ENCODE measurements around the gene CRABP2. TPM values are rescaled to one million over a fixed set of nuclear protein-coding genes. Genes with fewer than 3 reads are reported as not detected.

CRABP2 gene
- total and polyA plus RNA-seq, 10 donors = 1.2 to 13.1 (median 3.7) TPM

DNA sequence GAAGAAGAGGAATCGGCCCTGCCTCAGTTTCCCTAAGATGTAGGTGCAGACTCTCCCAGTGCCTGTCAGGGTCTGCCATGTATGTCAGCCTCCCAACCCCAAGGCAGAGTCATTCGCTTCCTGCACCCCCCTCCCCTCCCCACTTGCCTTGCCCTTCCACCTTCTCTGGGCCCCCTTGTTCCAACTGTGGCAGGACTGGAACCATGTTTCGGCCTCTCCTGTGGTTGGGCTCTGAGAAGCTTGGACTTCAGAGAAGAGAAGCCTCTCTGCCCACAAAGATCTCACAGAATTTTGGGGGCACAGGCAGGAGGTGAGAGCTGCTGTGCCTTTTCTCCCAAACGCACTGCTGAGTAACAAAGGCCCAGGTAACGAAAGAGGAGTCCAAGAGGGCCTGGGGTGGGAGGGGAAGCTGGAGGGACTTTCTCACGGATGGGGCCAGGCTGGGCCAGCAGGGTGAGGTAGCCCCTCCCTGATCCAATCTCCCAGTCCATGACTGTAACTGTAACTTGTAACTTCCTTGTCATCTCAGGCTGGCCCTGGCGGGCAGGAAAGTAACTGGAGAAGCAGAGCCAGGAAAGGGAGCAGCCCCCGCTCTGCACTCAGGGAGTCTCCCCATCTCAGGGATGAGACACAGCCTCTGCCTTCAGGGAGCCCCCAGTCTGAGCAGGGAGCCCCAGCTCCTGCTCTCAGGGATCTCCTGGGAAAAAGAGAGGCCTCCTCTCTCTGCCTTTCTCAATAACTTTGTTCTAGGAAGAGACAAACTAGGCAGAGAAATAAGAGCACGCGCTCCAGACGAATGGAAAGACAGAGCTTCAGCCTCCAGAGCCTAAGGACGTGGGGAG is 11.3 kb downstream of the CRABP2 start:
- Histone ChIP-seq H3K27ac (no peak overlapping the region), H3K36me3 (no peaks in the 10 kb centered on the region), H3K27me3 (replicated peaks in 1 of 7) (peaks cover 0 to 88% (median 42%) of the 10 kb centered on the region in 7 donors), H3K4me3 (no peak overlapping the region), H3K9me3 (no peaks in the 10 kb centered on the region), H3K4me1 (peaks cover 5 to 49% (median 32%) of the 10 kb centered on the region in 6 donors)
- DNase-seq = no peak
- TF ChIP-seq POLR2AphosphoS5 (IDR thresholded peaks at IDR 0.05) = no peak
- no peak for TF ChIP-seq POLR2A (IDR thresholded peaks at IDR 0.05)
- TF ChIP-seq, protein P1, sequence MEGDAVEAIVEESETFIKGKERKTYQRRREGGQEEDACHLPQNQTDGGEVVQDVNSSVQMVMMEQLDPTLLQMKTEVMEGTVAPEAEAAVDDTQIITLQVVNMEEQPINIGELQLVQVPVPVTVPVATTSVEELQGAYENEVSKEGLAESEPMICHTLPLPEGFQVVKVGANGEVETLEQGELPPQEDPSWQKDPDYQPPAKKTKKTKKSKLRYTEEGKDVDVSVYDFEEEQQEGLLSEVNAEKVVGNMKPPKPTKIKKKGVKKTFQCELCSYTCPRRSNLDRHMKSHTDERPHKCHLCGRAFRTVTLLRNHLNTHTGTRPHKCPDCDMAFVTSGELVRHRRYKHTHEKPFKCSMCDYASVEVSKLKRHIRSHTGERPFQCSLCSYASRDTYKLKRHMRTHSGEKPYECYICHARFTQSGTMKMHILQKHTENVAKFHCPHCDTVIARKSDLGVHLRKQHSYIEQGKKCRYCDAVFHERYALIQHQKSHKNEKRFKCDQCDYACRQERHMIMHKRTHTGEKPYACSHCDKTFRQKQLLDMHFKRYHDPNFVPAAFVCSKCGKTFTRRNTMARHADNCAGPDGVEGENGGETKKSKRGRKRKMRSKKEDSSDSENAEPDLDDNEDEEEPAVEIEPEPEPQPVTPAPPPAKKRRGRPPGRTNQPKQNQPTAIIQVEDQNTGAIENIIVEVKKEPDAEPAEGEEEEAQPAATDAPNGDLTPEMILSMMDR (IDR thresholded peaks at IDR 0.05 in 8 of 11, conservative IDR thresholded peaks at IDR 0.05 in 3 of 11) = no peak
- intact Hi-C loops (cut with DNase I; ENCODE audit: low total_unique reads) = no loop called here
- 67 to 89% (median 80%) methylated on average over 12 of the region's 12 CpGs for WGBS, 5 donors

DNA sequence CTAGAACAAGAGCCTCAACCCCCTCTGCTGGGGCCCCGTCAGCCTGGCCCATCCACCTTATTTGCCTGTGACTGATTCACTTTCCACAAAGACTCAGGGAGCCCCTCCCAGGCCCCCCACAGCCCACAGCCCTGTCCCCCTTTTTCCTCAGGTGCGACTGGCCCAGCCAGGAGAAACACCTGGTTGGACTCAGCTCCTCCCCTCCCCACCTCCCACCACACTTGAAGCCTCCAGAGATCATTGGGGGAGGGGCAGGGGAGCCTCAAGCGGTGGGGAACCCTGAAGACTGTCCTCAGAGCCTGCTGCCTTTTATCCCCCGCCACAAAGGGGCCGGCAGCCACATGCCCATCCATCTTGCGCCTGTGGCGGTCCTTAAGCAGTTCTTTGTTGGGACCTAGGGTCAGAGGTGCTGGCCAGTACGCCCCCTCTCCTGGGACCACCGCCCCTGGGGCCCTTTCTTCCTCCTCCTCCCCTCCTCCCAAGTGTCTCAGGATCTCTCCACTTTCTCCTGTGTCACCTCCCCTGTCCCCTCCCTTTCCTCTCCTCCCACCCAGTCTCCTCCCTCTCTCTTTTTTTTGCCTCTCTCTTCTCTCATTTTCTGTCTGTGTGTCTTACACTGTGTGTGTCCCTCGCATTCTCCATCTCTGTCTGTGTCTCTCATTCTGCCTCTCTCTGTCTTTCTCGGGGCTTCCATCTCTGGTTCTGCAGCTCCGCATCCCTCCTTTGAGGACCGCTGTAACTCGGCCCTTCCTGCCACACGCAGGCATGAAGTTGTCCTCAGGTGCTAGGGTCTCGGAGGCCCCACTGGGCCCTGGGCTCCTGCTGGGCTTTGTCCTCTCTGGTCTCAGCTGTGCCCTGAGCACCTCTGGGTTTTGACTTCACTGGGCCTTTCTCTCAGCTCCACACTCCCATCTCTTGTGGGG is 12.2 kb downstream of the CRABP2 start:
- Histone ChIP-seq H3K4me3 (no peak overlapping the region), H3K36me3 (no peaks in the 10 kb centered on the region), H3K27ac (peak overlapping the region in 1 of 8 donors; percentile 45), H3K27me3 (replicated peaks in 1 of 7) (peaks cover 0 to 92% (median 42%) of the 10 kb centered on the region in 7 donors), H3K4me1 (peaks cover 5 to 51% (median 33%) of the 10 kb centered on the region in 6 donors), H3K9me3 (no peaks in the 10 kb centered on the region)
- intact Hi-C loops (cut with DNase I; ENCODE audit: low total_unique reads) = no loop called here
- WGBS, 5 donors = 35 to 46% (median 40%) methylated on average over 14 to 16 of the region's 16 CpGs
- TF ChIP-seq POLR2A (IDR thresholded peaks at IDR 0.05) = no peak
- TF ChIP-seq, protein P1 (IDR thresholded peaks at IDR 0.05 in 8 of 11, conservative IDR thresholded peaks at IDR 0.05 in 3 of 11) = no peak
- TF ChIP-seq POLR2AphosphoS5 (IDR thresholded peaks at IDR 0.05) = no peak
- DNase-seq = no peak

DNA sequence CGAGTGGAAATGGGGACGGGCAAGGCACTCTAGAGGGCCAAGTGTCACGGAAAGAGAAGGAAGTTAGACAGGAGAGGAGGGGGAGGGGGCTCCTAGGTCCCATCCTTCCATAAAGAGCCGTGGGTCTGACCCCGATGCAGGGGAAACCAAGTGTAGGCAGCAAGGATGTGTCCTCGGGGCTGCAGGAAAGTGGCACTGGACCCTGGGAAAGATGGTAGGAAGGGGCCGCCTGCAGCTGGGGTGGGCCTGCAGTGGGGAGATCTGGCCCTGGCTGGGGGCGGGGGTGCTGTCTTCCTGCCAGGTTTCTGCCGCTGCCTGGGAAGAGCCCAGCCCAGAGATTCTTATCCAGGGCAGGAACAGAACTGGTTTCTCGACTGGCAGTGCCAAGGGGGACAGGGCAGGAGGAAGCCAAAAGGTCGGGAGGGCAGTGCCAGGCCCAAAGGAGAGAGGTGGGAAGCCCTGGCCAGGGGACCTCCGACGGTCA is 12.9 kb downstream of the CRABP2 start:
- intact Hi-C loops (cut with DNase I; ENCODE audit: low total_unique reads) = no loop called here
- DNase-seq = no peak
- Histone ChIP-seq H3K36me3 (no peaks in the 10 kb centered on the region), H3K27me3 (replicated peaks in 1 of 7) (peaks cover 0 to 92% (median 42%) of the 10 kb centered on the region in 7 donors), H3K4me1 (peaks cover 5 to 51% (median 33%) of the 10 kb centered on the region in 6 donors), H3K4me3 (no peak overlapping the region), H3K9me3 (no peaks in the 10 kb centered on the region), H3K27ac (peak overlapping the region in 1 of 8 donors; percentile 45)
- no peak for TF ChIP-seq POLR2AphosphoS5 (IDR thresholded peaks at IDR 0.05)
- TF ChIP-seq, protein P1 (IDR thresholded peaks at IDR 0.05 in 8 of 11, conservative IDR thresholded peaks at IDR 0.05 in 3 of 11) = no peak
- TF ChIP-seq POLR2A (IDR thresholded peaks at IDR 0.05) = no peak
- WGBS, 5 donors = 2 to 10% (median 6%) methylated on average over 11 to 13 of the region's 13 CpGs
